Astrocyte (in vitro differentiated cells and primary cell): ENCODE data around the gene CCDC57. TPM values are rescaled to one million over a fixed set of nuclear protein-coding genes. Genes with fewer than 3 reads are reported as not detected.

Source experiments
- DNase-seq: peaks from one replicate; pipeline ENCODE4 v3.0.0-alpha.2; 2010; ENCODE audit warnings: low read depth
- FAIRE-seq: peaks from 2 replicates; lab custom pipeline; 2011; peaks lifted over from hg19 to GRCh38; lab: Jason Lieb, UNC
- H2AFZ ChIP-seq: 2 replicates; pipeline ENCODE4 v1.6.0; 2012; ENCODE audit warnings: low read depth, low read length, inconsistent platforms
- H3K27ac ChIP-seq: 2 replicates; pipeline ENCODE4 v1.5.1; 2011; ENCODE audit warnings: low read depth, low read length, inconsistent platforms
- H3K27me3 ChIP-seq: 2 replicates; pipeline ENCODE4 v1.6.0; 2011; ENCODE audit warnings: low read length, inconsistent platforms; ENCODE audit not compliant: insufficient read depth
- H3K36me3 ChIP-seq: 2 replicates; pipeline ENCODE4 v1.5.1; 2011; ENCODE audit warnings: low read length, inconsistent platforms; ENCODE audit not compliant: insufficient read depth
- H3K4me1 ChIP-seq: 2 replicates; pipeline ENCODE4 v1.5.1; 2011; ENCODE audit warnings: low read length, inconsistent platforms; ENCODE audit not compliant: insufficient read depth
- H3K4me2 ChIP-seq: 2 replicates; pipeline ENCODE4 v1.6.0; 2012; ENCODE audit warnings: low read length, inconsistent platforms
- H3K4me3 ChIP-seq: 2 replicates; pipeline ENCODE4 v1.5.1; 2011; ENCODE audit warnings: low read depth, mild to moderate bottlenecking, low read length, inconsistent platforms; ENCODE audit not compliant: insufficient read depth
- H3K79me2 ChIP-seq: 2 replicates; pipeline ENCODE4 v1.6.0; 2012; ENCODE audit warnings: mild to moderate bottlenecking, low read length, inconsistent platforms; ENCODE audit not compliant: insufficient read depth
- H3K9ac ChIP-seq: 2 replicates; pipeline ENCODE4 v1.6.0; 2012; ENCODE audit warnings: mild to moderate bottlenecking, low read length, inconsistent platforms
- H3K9me3 ChIP-seq: 2 replicates; pipeline ENCODE4 v1.5.1; 2012; ENCODE audit warnings: low read depth, mild to moderate bottlenecking, low read length, inconsistent platforms; ENCODE audit not compliant: insufficient read depth
- H4K20me1 ChIP-seq: 2 replicates; pipeline ENCODE4 v1.6.0; 2012; ENCODE audit warnings: low read length, inconsistent platforms; ENCODE audit not compliant: insufficient read depth
- H3K27ac Mint-ChIP-seq: one replicate; pipeline ENCODE4 v1.8.0; 2021; ENCODE audit warnings: mild to moderate bottlenecking, mixed read lengths; ENCODE audit not compliant: unreplicated experiment
- H3K27me3 Mint-ChIP-seq: one replicate; pipeline ENCODE4 v1.8.0; 2021; ENCODE audit warnings: low read depth, mixed read lengths; ENCODE audit not compliant: unreplicated experiment
- H3K36me3 Mint-ChIP-seq: one replicate; pipeline ENCODE4 v1.8.0; 2021; ENCODE audit warnings: low read depth, mixed read lengths; ENCODE audit not compliant: unreplicated experiment
- H3K4me1 Mint-ChIP-seq: one replicate; pipeline ENCODE4 v1.8.0; 2021; ENCODE audit warnings: low read depth, mixed read lengths; ENCODE audit not compliant: unreplicated experiment
- H3K4me3 Mint-ChIP-seq: one replicate; pipeline ENCODE4 v1.8.0; 2021; ENCODE audit warnings: mild to moderate bottlenecking, moderate library complexity, mixed read lengths; ENCODE audit not compliant: unreplicated experiment
- H3K9me3 Mint-ChIP-seq: one replicate; pipeline ENCODE4 v1.8.0; 2021; ENCODE audit warnings: mild to moderate bottlenecking, mixed read lengths; ENCODE audit not compliant: unreplicated experiment
- CTCF ChIP-seq: IDR thresholded peaks from 2 replicates; pipeline ENCODE4 v1.5.1; 2011; ENCODE audit warnings: low read depth, mild to moderate bottlenecking, inconsistent platforms, low read length, moderate library complexity; ENCODE audit not compliant: insufficient read depth
- EZH2 ChIP-seq: IDR thresholded peaks from 2 replicates; pipeline ENCODE4 v1.6.1; 2012; ENCODE audit warnings: mild to moderate bottlenecking, low read length, inconsistent platforms; ENCODE audit not compliant: insufficient read depth
- total RNA-seq: library from RNA; stranded (reverse); gene quantifications from 2 replicates; pipeline ENCODE4 v1.2.1, GENCODE V29; 2021

The CCDC57 gene
- total RNA-seq, 1 donor from 2014 or later = 20.4 TPM

- Histone ChIP-seq H3K27me3 (no peaks in the 10 kb centered on the region), H3K4me2 (no peak overlapping the region), H3K4me3 (no peak overlapping the region), H3K9ac (no peak overlapping the region), H3K27ac (no peak overlapping the region), H3K4me1 (no peaks in the 10 kb centered on the region), H3K36me3 (peaks cover 16% of the 10 kb centered on the region), H2AFZ (no peak overlapping the region), H4K20me1 (peaks cover 8% of the 10 kb centered on the region), H3K79me2 (no peaks in the 10 kb centered on the region), H3K9me3 (no peaks in the 10 kb centered on the region)
- Mint-ChIP-seq H3K27ac (no peak overlapping the region), H3K9me3 (no peaks in the 10 kb centered on the region), H3K4me1 (no peaks in the 10 kb centered on the region), H3K4me3 (no peak overlapping the region), H3K27me3 (no peaks in the 10 kb centered on the region), H3K36me3 (peaks cover 37% of the 10 kb centered on the region)
- no peak for DNase-seq
- no peak for FAIRE-seq
- TF ChIP-seq CTCF (no peak), EZH2 (no peak)
Observed at GRCh38 chr17:82188001-82188961, 24.4 kb downstream of the CCDC57 start.

GRCh38 chr17:82187500-82187899, 25.1 kb downstream of the CCDC57 start:
- Mint-ChIP-seq H3K4me3 (no peak overlapping the region), H3K9me3 (no peaks in the 10 kb centered on the region), H3K4me1 (no peaks in the 10 kb centered on the region), H3K27ac (no peak overlapping the region), H3K36me3 (peaks cover 35% of the 10 kb centered on the region), H3K27me3 (no peaks in the 10 kb centered on the region)
- Histone ChIP-seq H4K20me1 (peaks cover 8% of the 10 kb centered on the region), H2AFZ (no peak overlapping the region), H3K4me2 (no peak overlapping the region), H3K36me3 (peaks cover 18% of the 10 kb centered on the region), H3K9me3 (no peaks in the 10 kb centered on the region), H3K4me3 (no peak overlapping the region), H3K9ac (no peak overlapping the region), H3K27me3 (no peaks in the 10 kb centered on the region), H3K4me1 (no peaks in the 10 kb centered on the region), H3K27ac (no peak overlapping the region), H3K79me2 (no peaks in the 10 kb centered on the region)
- FAIRE-seq (no peak), DNase-seq (no peak)
- TF ChIP-seq EZH2 (no peak), CTCF (no peak)

- no peak overlapping the region for H3K27ac Mint-ChIP-seq
- TF ChIP-seq CTCF = no peak
- TF ChIP-seq EZH2 = no peak
- Histone ChIP-seq H3K9ac (no peak overlapping the region), H3K4me3 (no peak overlapping the region), H3K27ac (no peak overlapping the region), H3K4me1 (no peaks in the 10 kb centered on the region), H2AFZ (no peak overlapping the region), H3K79me2 (no peaks in the 10 kb centered on the region), H3K4me2 (no peak overlapping the region), H3K36me3 (peaks cover 13% of the 10 kb centered on the region), H3K27me3 (no peaks in the 10 kb centered on the region), H4K20me1 (peaks cover 8% of the 10 kb centered on the region), H3K9me3 (no peaks in the 10 kb centered on the region)
- H3K4me1 Mint-ChIP-seq = no peaks in the 10 kb centered on the region
- H3K27me3 Mint-ChIP-seq = no peaks in the 10 kb centered on the region
- no peak for FAIRE-seq
- H3K9me3 Mint-ChIP-seq = no peaks in the 10 kb centered on the region
- no peak for DNase-seq
- peaks cover 31% of the 10 kb centered on the region for H3K36me3 Mint-ChIP-seq
- no peak overlapping the region for H3K4me3 Mint-ChIP-seq
Observed at GRCh38 chr17:82186221-82186620, 26.4 kb downstream of the CCDC57 start.
